Spleen (tissue), 11 donors: ENCODE results near the gene HDGFL3. TPM values are rescaled to one million over a fixed set of nuclear protein-coding genes. Genes with fewer than 3 reads are reported as not detected.
"Not testable (repeated sequence)": the region's sequence is repeated elsewhere in the genome, so short reads cannot be mapped to it uniquely, and the experiment has no call there.

Source experiments
- DNase-seq: peaks from one replicate; pipeline ENCODE4 v3.0.0-alpha.2; 2020
- H3K27ac ChIP-seq, 8 donors: fragments of 200-600 bp; sonication (generic) in 7 of 8; 1 replicate in 4 of 8; 2 replicates in 4 of 8; pipeline versions ENCODE4 v1.5.0 to v1.8.0; 2016 to 2021; ENCODE audit warnings: inconsistent platforms in 4 of 8, mild to moderate bottlenecking in 4 of 8, moderate library complexity in 1 of 8
- H3K27me3 ChIP-seq, 7 donors: fragments of 200-600 bp; sonication (generic) in 6 of 7; replicated peaks in 1 of 7; 1 replicate in 4 of 7; 2 replicates in 3 of 7; pipeline versions ENCODE4 v1.5.0 to v1.8.0; 2016 to 2021; ENCODE audit warnings: inconsistent platforms in 3 of 7, mild to moderate bottlenecking in 1 of 7
- H3K36me3 ChIP-seq, 6 donors: fragments of 200-600 bp; sonication (generic) in 5 of 6; 1 replicate in 4 of 6; 2 replicates in 2 of 6; pipeline versions ENCODE4 v1.5.0 to v1.8.0; 2016 to 2021; ENCODE audit warnings: inconsistent platforms in 2 of 6
- H3K4me1 ChIP-seq, 6 donors: fragments of 200-600 bp; sonication (generic) in 5 of 6; 1 replicate in 3 of 6; 2 replicates in 3 of 6; pipeline versions ENCODE4 v1.5.0 to v1.8.0; 2016 to 2021; ENCODE audit warnings: inconsistent platforms in 3 of 6
- H3K4me3 ChIP-seq, 8 donors: fragments of 200-600 bp; sonication (generic) in 7 of 8; 1 replicate in 4 of 8; 2 replicates in 4 of 8; pipeline versions ENCODE4 v1.5.0 to v1.8.0; 2016 to 2021; ENCODE audit warnings: inconsistent platforms in 4 of 8, mild to moderate bottlenecking in 4 of 8, moderate library complexity in 2 of 8
- H3K9me3 ChIP-seq, 8 donors: fragments of 200-600 bp; sonication (generic) in 7 of 8; 1 replicate in 4 of 8; 2 replicates in 4 of 8; pipeline versions ENCODE4 v1.5.0 to v1.8.0; 2016 to 2021; ENCODE audit warnings: inconsistent platforms in 4 of 8
- CTCF ChIP-seq, 11 experiments: fragments of 200-600 bp in 7 of 11; fragments of 450-650 bp in 4 of 11; sonication (generic) in 4 of 11; IDR thresholded peaks in 8 of 11; conservative IDR thresholded peaks in 3 of 11; 1 replicate in 7 of 11; 2 replicates in 4 of 11; pipeline versions ENCODE4 v1.4.0 to v1.8.0; 2016 to 2021; ENCODE audit warnings: antibody characterized with exemption in 11 of 11, inconsistent platforms in 4 of 11, mild to moderate bottlenecking in 1 of 11
- POLR2A ChIP-seq, 3 donors: fragments of 450-650 bp; IDR thresholded peaks; one replicate each; pipeline ENCODE4 v1.5.1; 2017; ENCODE audit warnings: antibody characterized with exemption in 3 of 3, mild to moderate bottlenecking in 1 of 3
- POLR2AphosphoS5 ChIP-seq, 3 donors: sonication (generic); formaldehyde crosslinking; IDR thresholded peaks; one replicate each; pipeline ENCODE4 v1.5.1; 2017; ENCODE audit warnings: antibody characterized with exemption in 3 of 3
- WGBS, 5 donors: extraction: QIAGEN DNeasy Blood & Tissue Kit in 3 of 5; methylation state at CpG; one replicate each; pipeline versions ENCODE4 v1.1.5 to v1.1.7; 2013 to 2018; 5-methylcytosine and 5-hydroxymethylcytosine counted together
- intact Hi-C: fragments of 100-400 bp; cut with DNase I; formaldehyde crosslinking; loops from one replicate; pipeline ENCODE4 v1.15.0; 2023; ENCODE audit warnings: low total_unique reads
- polyA plus RNA-seq, 3 donors: library from polyadenylated mRNA; stranded (reverse); fragments of 200-250 nt; gene quantifications; one replicate each; pipeline ENCODE4 v1.2.1, GENCODE V29; 2013
- total RNA-seq, 7 donors: library from RNA; depleted of rRNA in 3 of 7; stranded (reverse); fragments of >200 nt in 3 of 7; fragmentation: NEBNext Ultra II Directional in 4 of 7; extraction: Animal tissue kit (Norgen Biotek cat#: 25700) in 4 of 7; gene quantifications; one replicate each; pipeline versions ENCODE4 v1.1.0 to v1.2.1, GENCODE V29; 2016 to 2021
- donor health status: healthy with polysubstance abuse.
- donor health status: DM: no; HTN: no; CAD: no; lungs with moderate emphysema.
- donor health status: DM: no; HTN: no; CAD: no.
- donor health status: Bipolar disorder and iron deficiency.
- donor health status: healthy.
- donor health status: DM: no; HTN: no; CAD: no.
- donor health status: DM: yes; HTN: yes; CAD: no.

Gene HDGFL3
- total and polyA plus RNA-seq, 10 donors, result 4.6 to 35.1 (median 20.6) TPM

GRCh38 chr15:83090465-83090864 is 117.2 kb downstream of the HDGFL3 start:
- no peak for DNase-seq
- intact Hi-C loops, result no loop called here
- Histone ChIP-seq H3K27me3 (peaks cover 0 to under 1% (median 0%) of the 10 kb centered on the region in 7 donors), H3K36me3 (no peaks in the 10 kb centered on the region), H3K9me3 (no peaks in the 10 kb centered on the region), H3K27ac (no peak overlapping the region), H3K4me1 (peaks cover 0 to 16% (median 6%) of the 10 kb centered on the region in 6 donors), H3K4me3 (no peak overlapping the region)
- 63 to 86% (median 71%) methylated on average over 4 of the region's 4 CpGs for WGBS, 5 donors
- TF ChIP-seq POLR2A (IDR thresholded peaks at IDR 0.05) (no peak), CTCF (IDR thresholded peaks at IDR 0.05 in 8 of 11, conservative IDR thresholded peaks at IDR 0.05 in 3 of 11) (no peak), POLR2AphosphoS5 (IDR thresholded peaks at IDR 0.05) (no peak)

- TF ChIP-seq POLR2A (IDR thresholded peaks at IDR 0.05), result no peak
- no peak for TF ChIP-seq CTCF (IDR thresholded peaks at IDR 0.05 in 8 of 11, conservative IDR thresholded peaks at IDR 0.05 in 3 of 11)
- TF ChIP-seq POLR2AphosphoS5 (IDR thresholded peaks at IDR 0.05), result no peak
- Histone ChIP-seq H3K9me3 (no peaks in the 10 kb centered on the region), H3K36me3 (no peaks in the 10 kb centered on the region), H3K4me3 (no peak overlapping the region), H3K27ac (no peak overlapping the region), H3K27me3 (peaks cover 0 to 5% (median 0%) of the 10 kb centered on the region in 7 donors), H3K4me1 (peaks cover 0 to 16% (median 6%) of the 10 kb centered on the region in 6 donors)
- DNase-seq, result no peak
- WGBS, 5 donors, result 83 to 95% (median 93%) methylated on average over 2 of the region's 2 CpGs
- intact Hi-C loops, result no loop called here
Observed at GRCh38 chr15:83088876-83089275, 118.7 kb downstream of the HDGFL3 start.

DNA sequence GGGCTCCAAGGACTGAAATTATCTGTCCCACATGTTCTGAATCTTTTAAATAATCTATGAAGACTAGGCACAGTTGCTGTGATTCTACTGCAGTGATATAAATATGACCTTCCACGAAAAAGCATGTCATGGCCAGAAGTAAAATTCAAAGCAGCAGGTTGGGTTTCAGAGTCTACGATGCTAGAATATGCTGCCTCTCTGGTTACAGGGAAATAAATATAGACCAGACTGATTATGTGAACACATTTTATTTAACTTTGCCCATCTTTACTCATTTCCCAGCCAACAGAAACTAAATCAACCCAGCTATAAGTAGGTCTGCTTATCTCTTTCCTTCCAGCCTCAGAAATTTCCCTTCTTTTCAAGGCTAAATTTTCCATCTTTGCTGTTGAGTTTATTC is 120.0 kb downstream of the HDGFL3 start:
- H3K27me3 ChIP-seq, result peaks cover 0 to 8% (median 0%) of the 10 kb centered on the region in 7 donors
- no peak for TF ChIP-seq POLR2AphosphoS5 (IDR thresholded peaks at IDR 0.05)
- no peak for TF ChIP-seq CTCF (IDR thresholded peaks at IDR 0.05 in 8 of 11, conservative IDR thresholded peaks at IDR 0.05 in 3 of 11)
- TF ChIP-seq POLR2A (IDR thresholded peaks at IDR 0.05), result no peak
- no peak for DNase-seq

GRCh38 chr15:83085864-83086552 is 121.6 kb downstream of the HDGFL3 start:
- H3K27me3 ChIP-seq, H3K9me3 ChIP-seq, intact Hi-C loops, H3K36me3 ChIP-seq, H3K4me1 ChIP-seq, H3K27ac ChIP-seq, H3K4me3 ChIP-seq, DNase-seq: not testable (repeated sequence)
- whole genome bisulfite sequencing, 5 donors, result 83 to 92% (median 87%) methylated on average over 8 of the region's 8 CpGs

More for the DNA sequence above, 120.0 kb downstream of the HDGFL3 start:
- no peak overlapping the region for H3K27ac ChIP-seq
- WGBS, 5 donors, result 42 to 78% (median 55%) methylated on average over 2 of the region's 2 CpGs
- H3K36me3 ChIP-seq, result no peaks in the 10 kb centered on the region
- no peak overlapping the region for H3K4me3 ChIP-seq
- no peaks in the 10 kb centered on the region for H3K9me3 ChIP-seq
- H3K4me1 ChIP-seq, result peaks cover 0 to 11% (median 6%) of the 10 kb centered on the region in 6 donors
- intact Hi-C loops, result no loop called here

DNA sequence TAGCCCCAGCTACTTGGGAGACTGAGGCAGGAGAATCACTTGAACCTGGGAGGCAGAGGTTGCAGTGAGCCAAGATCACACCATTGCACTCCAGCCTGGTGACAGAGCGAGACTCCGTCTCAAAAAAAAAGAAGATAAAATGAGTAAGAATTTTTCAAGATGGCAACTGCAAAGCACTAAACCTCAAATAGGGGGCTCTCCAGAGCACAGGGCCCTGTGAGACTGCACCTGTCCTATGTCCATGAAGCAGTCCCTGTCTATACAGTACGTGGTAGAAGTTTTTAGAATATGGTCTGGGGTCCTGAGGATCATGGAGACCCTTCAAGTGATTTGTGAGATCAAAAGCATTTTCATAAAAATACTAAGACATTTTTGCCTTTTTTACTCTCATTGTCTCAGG is 122.2 kb downstream of the HDGFL3 start:
- H3K9me3 ChIP-seq, H3K4me3 ChIP-seq, DNase-seq, H3K27me3 ChIP-seq, H3K36me3 ChIP-seq, H3K4me1 ChIP-seq, intact Hi-C loops, H3K27ac ChIP-seq: not testable (repeated sequence)
- WGBS, 5 donors, result 88 to 95% (median 90%) methylated on average over 3 of the region's 3 CpGs
